ENCODE data around the gene LMF2. TPM values are rescaled to one million over a fixed set of nuclear protein-coding genes. Genes with fewer than 3 reads are reported as not detected.
"Not testable (repeated sequence)": the region's sequence is repeated elsewhere in the genome, so short reads cannot be mapped to it uniquely, and the experiment has no call there.

LMF2 gene
- polyA plus RNA-seq, 1 of the 3 experiments (the other 2 are of a cell fraction) = 34.3 TPM

GRCh38 chr22:50533856-50534711, 26.6 kb upstream of the LMF2 start:
- H3K4me3 ChIP-seq (ENCODE audit: low read depth in 2 of 2, low read length in 1 of 2); POLR2A ChIA-PET; H3K4me2 ChIP-seq; DNase-seq; H3K36me3 ChIP-seq (replicated peaks in 1 of 2; ENCODE audit: control insufficient read depth in 1 of 2, insufficient read depth in 2 of 2, low read length in 1 of 2); H3K9ac ChIP-seq; H3K9me3 ChIP-seq; H2AFZ ChIP-seq (ENCODE audit: low read depth); H4K20me1 ChIP-seq (ENCODE audit: insufficient read depth); H3K9me2 ChIP-seq; H3F3A ChIP-seq (replicated peaks; ENCODE audit: insufficient read depth); H3K27me3 ChIP-seq (ENCODE audit: insufficient read depth); H3K4me1 ChIP-seq (ENCODE audit: control insufficient read depth in 1 of 2, insufficient read depth in 2 of 2, low read depth in 1 of 2, low read length in 1 of 2); H3K27ac ChIP-seq (ENCODE audit: low read depth in 2 of 2, low read length in 1 of 2); H3K79me2 ChIP-seq (ENCODE audit: insufficient read depth): not testable (repeated sequence)
- 89% methylated on average over 21 of the region's 21 CpGs for WGBS (ENCODE audit: low lambda C conversion rate)
- CTCF ChIA-PET = interaction anchor here (1.5 to 2.6 kb wide), 3 partner anchors 8 to 29 kb away, joined by 4 to 14 read pairs (median 8); partner anchors contain the start of genes KLHDC7B, SCO2 and SYCE3

GRCh38 chr22:50532824-50533796, 25.6 kb upstream of the LMF2 start:
- H4K20me1 ChIP-seq (ENCODE audit: insufficient read depth) = no peaks in the 10 kb centered on the region
- WGBS (ENCODE audit: low lambda C conversion rate) = 93% methylated on average over 19 of the region's 19 CpGs
- H3K27ac ChIP-seq (ENCODE audit: low read depth in 2 of 2, low read length in 1 of 2) = no peak overlapping the region
- no peak overlapping the region for H3K4me2 ChIP-seq
- H3K36me3 ChIP-seq (replicated peaks in 1 of 2; ENCODE audit: control insufficient read depth in 1 of 2, insufficient read depth in 2 of 2, low read length in 1 of 2) = no peaks in the 10 kb centered on the region
- ChIA-PET POLR2A (interaction anchor here (1.0 to 1.2 kb wide), 2 partner anchors 23 to 30 kb away, joined by 3 to 8 read pairs; partner anchors contain the start of gene SYCE3), CTCF (interaction anchor here (1.5 kb wide), 1 partner anchor 30 kb away, joined by 12 read pairs; the partner anchor contains the start of gene SYCE3)
- peaks cover 0 to 9% of the 10 kb centered on the region in 2 experiments; a peak in 1 of 4 replicates for H3K4me1 ChIP-seq (ENCODE audit: control insufficient read depth in 1 of 2, insufficient read depth in 2 of 2, low read depth in 1 of 2, low read length in 1 of 2)
- no peak overlapping the region for H2AFZ ChIP-seq (ENCODE audit: low read depth)
- H3K79me2 ChIP-seq (ENCODE audit: insufficient read depth) = no peaks in the 10 kb centered on the region
- no peak overlapping the region; a peak in 1 of 4 replicates for H3K4me3 ChIP-seq (ENCODE audit: low read depth in 2 of 2, low read length in 1 of 2)
- no peak for DNase-seq
- TF ChIP-seq RXRA (IDR thresholded peaks at IDR 0.05; ENCODE audit: borderline replicate concordance, low read depth) = no peak
- TF ChIP-seq TEAD4 (IDR thresholded peaks at IDR 0.05; ENCODE audit: borderline replicate concordance, insufficient read depth) = no peak
- TF ChIP-seq EZH2phosphoT487 (IDR thresholded peaks at IDR 0.05; ENCODE audit: borderline replicate concordance, low read depth) = no peak
- TF ChIP-seq MXI1 (IDR thresholded peaks at IDR 0.05; ENCODE audit: low read depth, low read length) = no peak
- TF ChIP-seq FOSL2 (IDR thresholded peaks at IDR 0.05; ENCODE audit: borderline replicate concordance, low read depth) = no peak
- TF ChIP-seq TCF12 (IDR thresholded peaks at IDR 0.05) = no peak
- no peak for TF ChIP-seq FOXJ3 (CRISPR knock-in tag; IDR thresholded peaks at IDR 0.05)
- TF ChIP-seq RCOR1 (IDR thresholded peaks at IDR 0.05; ENCODE audit: low read length) = no peak
- TF ChIP-seq IRF3 (IDR thresholded peaks at IDR 0.05; ENCODE audit: low read depth, low read length) = no peak
- no peak for TF ChIP-seq MAX (IDR thresholded peaks at IDR 0.05; ENCODE audit: low read depth)
- TF ChIP-seq CHD2 (IDR thresholded peaks at IDR 0.05; ENCODE audit: low read length, partially characterized antibody) = no peak
- peaks cover 6% of the 10 kb centered on the region for H3F3A ChIP-seq (replicated peaks; ENCODE audit: insufficient read depth)
- no peaks in the 10 kb centered on the region for H3K9me2 ChIP-seq
- H3K9ac ChIP-seq = no peak overlapping the region
- H3K9me3 ChIP-seq = no peaks in the 10 kb centered on the region
- no peaks in the 10 kb centered on the region for H3K27me3 ChIP-seq (ENCODE audit: insufficient read depth)
